ENCODE data around the gene TASOR.

- no peak for TF ChIP-seq CTCF (conservative IDR thresholded peaks at IDR 0.05)
- no peak for TF ChIP-seq EZH2 (IDR thresholded peaks at IDR 0.05; ENCODE audit: low read depth)
These were observed 21.6 kb upstream of the TASOR start for GRCh38 chr3:56704706-56705105.
